GM19099 (cell line): Measurements from ENCODE around the gene MC3R.

Experiments used
- POLR2A ChIP-seq: IDR thresholded peaks from 3 replicates; pipeline ENCODE4 v1.6.1; 2011; ENCODE audit warnings: low read depth; ENCODE audit not compliant: insufficient read length; ENCODE audit errors: extremely low read depth

MC3R gene

DNA sequence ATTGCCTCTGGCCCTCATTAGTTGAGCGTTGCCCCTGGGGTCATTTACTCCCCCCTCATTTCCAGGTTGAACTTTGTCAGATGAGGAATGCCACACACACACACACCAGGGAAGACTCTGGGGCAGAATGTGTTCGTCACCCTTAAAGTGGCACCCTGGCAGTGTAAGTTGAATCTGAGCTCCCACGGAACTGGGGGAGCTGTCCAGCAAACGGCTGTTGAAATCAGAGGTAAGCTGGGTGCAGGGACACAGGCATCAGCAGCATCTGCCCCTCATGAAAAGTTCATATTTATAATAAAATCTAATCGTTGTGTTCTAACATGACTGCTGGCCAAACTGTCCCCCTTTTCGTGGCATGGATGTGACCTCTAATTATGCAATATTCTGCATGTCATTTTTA is 4.3 kb upstream of the MC3R start:
- no peak for TF ChIP-seq POLR2A

DNA sequence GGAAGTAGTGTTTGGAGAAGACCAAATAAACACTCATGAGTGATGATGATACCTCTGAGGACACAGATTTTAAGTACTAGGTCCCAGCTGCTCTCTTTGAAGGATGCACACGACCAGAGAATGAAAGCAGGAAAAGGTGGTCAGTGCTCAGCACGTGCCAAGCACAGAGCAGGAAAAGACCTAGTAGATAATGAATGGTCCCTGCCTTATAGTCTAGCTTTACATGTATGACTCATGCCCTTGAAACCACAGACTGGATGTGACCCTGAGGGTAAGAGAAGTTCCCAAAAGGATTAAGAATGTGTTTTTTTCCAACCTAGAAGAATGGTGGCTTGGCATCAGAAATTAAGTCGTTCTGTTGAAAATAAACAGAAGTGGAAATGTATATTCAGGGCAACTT is 2.8 kb upstream of the MC3R start:
- TF ChIP-seq POLR2A: no peak

DNA sequence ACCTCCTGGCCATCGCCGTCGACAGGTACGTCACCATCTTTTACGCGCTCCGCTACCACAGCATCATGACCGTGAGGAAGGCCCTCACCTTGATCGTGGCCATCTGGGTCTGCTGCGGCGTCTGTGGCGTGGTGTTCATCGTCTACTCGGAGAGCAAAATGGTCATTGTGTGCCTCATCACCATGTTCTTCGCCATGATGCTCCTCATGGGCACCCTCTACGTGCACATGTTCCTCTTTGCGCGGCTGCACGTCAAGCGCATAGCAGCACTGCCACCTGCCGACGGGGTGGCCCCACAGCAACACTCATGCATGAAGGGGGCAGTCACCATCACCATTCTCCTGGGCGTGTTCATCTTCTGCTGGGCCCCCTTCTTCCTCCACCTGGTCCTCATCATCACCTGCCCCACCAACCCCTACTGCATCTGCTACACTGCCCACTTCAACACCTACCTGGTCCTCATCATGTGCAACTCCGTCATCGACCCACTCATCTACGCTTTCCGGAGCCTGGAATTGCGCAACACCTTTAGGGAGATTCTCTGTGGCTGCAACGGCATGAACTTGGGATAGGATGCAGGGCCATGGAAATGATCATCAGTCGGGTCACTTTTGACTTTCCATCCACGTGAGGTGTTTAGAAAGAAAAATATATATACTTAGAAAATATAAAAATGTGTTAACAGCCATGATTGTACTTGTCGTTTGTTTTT is 868 bp downstream of the MC3R start:
- TF ChIP-seq POLR2A: no peak

DNA sequence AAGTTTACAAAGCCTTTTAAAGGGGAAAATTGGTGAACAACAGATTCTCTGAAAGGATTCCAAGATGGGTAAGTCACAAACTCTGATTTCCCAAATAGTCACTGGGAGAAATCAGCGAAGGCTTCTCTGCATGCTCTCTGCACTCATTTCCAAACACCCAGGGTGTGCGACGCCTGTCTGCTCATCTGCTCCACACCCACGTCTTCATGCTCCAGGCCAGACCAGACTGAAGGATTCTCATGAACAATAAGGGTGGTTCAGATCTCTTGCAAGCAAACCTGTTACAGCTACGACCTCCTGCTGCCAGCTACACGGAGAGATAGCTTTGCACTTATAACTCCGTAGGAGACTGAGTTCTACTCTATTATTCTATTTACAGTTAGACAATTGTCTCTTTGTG is 1.4 kb downstream of the MC3R start:
- TF ChIP-seq POLR2A: no peak

DNA sequence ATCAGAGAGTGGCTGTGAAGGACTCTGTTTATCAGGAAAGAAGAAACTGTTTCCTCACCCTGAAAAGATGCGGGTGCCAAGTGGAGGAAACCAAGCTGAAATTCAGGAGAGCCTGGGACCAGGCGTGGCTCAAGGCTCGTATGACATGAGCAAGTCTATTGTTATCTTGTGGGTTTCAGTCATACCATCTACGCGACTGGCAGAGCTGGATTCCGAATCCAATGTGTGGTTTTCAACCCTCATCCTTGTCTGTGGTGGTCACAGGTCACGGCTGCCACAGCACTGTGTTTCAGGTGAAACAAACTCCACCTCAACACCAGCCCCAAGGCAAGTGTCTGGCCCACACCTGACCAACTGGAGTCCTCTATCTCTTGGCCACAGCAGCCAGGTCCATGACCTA is 9.1 kb downstream of the MC3R start:
- TF ChIP-seq POLR2A: no peak

DNA sequence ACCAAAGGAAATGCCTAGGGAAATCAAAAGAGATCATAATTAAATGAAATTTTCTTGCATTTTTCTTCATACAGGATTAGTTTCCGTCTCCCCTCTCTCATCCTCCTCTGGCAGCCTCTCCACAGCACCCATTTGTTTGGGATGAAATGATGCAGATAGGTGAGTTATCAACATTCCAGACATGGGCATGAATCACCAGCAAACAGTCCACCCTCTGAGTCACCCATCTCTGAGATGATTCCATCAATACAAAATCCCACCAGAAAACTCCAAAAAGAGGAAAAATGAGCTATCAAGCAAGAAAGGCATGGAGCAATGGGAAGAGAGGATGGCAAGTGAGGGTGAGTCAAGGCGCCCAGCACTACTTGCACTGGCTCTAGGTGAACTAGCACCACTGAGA is 11.4 kb downstream of the MC3R start:
- no peak for TF ChIP-seq POLR2A

DNA sequence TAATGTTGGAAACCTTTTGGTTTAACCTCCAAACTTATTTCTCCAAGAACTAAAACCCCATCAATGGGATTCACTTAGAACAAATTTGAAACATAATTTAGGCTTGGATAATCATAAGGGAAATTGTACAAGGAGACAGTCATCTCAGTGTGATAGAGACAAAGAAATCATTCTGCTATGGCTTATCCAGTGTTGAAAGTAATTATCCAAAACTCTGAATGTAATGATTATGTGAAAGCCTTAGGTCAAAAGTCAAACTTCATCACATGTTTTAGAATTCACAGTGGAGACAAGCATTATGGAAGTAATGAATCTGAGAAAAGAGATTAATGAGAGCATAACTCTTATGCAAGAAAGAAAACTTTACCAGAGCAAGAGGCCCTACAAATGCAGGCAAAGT is 20.0 kb downstream of the MC3R start:
- no peak for TF ChIP-seq POLR2A

DNA sequence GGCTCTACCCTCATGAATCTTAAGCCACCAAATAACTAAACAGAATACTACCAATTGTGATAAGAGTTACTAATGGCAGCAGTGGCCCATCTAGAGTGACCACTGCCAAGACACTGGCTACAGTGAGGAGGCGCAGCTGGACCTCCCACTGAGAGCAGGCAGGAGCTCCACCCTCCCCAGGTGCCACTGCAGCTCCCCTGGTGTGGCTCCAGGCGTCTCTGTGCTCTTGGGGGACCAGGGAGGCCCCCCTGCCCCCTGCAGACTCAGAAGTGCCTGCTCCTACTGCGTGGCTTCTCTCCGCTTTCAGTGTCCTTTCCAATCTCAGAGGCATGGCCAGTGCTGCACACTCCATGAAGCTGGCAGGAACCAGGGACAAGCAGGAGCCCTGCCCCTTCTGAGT is 23.4 kb downstream of the MC3R start:
- no peak for TF ChIP-seq POLR2A

DNA sequence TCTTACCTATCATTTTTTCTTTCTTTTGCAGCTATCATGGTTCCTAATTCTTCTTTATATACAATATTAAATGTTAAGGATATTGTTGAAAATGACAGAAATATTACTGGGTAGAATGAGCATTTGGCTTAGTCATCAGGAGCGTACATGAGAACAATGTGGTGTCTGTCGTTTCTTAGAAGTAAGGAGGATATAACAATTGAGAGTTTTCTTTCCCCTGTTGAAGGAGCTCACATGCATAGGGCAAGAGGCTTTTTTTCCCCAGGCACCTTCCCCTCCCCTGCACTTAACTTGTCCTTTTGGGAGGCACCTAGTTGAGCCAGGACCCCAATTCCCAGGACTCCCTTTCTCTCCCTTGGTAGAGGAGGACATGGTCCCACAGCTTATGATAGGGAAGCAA is 25.0 kb downstream of the MC3R start:
- TF ChIP-seq POLR2A: no peak

DNA sequence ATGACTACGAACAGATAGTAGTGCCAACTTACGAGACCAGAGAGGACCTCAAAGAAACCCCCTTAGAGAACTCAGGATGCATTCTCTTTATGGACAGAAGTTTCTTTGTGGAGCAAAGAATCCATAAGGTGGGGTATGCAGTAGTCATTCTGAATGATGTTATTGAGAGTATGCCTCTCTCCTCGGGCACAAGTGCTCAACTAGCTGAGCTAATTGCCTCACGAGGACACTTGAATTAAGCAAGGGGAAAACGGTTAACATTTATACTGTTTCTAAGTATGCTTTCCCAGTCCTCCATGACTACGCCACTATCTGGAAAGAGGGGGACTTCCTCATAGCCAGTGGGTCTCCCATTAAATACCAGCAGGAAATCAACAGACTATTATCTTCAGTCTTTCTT is 25.6 kb downstream of the MC3R start:
- no peak for TF ChIP-seq POLR2A

DNA sequence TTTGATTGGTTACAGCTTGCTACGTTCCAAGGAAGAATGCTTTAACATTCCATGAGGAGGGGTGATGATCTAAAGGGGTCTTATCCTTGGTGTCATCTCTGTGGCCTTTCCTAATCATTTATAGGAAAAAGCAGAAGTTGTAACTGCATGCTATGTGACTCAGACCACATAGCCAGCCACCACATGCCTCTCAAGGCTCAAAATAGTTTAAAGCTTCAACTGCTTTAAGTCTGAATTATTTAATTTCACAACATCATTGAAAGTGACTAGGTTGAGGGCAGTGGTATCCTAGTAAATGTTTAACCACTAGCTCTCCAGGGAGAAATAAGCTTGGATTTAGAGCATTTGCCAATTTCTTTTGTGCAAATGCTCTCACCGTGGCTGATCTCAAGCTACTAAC is 29.7 kb downstream of the MC3R start:
- no peak for TF ChIP-seq POLR2A

DNA sequence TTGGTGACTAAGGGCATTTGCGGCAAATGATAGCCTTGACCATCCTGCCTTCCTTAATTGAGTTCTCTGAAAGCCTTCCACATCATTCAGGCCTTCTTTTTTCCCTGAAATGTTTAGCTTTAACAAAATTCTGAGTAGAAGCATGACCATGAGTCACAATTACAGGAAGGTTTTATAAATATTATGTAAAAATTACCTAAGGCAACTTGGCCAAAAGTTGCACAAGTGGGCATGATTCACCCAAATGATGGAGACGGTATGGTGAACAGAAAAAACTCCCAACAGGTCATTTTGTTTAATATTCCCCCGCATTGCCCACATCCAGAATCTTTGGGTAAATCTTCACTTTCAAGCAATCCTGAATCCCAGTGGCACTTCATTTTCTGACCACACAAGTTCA is 37.0 kb downstream of the MC3R start:
- no peak for TF ChIP-seq POLR2A

DNA sequence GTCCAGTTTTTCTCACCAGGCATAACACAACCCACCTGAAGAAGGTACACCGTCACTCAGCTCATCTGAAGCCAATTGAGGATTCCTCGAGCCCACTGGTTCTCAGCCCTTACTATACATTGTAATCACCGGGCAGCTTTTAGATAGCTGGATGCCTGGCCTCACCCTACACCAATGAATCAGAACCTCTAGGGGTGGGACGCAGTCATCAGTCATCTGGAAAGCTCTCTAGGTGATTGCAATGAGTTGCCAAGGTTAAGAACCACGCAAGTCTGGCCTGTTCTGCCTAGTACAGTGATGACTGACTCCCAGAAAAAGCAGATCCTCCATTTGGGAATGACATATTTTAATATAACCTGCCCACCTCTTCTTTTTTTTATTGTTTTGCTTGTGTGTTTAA is 41.1 kb downstream of the MC3R start:
- TF ChIP-seq POLR2A: no peak

DNA sequence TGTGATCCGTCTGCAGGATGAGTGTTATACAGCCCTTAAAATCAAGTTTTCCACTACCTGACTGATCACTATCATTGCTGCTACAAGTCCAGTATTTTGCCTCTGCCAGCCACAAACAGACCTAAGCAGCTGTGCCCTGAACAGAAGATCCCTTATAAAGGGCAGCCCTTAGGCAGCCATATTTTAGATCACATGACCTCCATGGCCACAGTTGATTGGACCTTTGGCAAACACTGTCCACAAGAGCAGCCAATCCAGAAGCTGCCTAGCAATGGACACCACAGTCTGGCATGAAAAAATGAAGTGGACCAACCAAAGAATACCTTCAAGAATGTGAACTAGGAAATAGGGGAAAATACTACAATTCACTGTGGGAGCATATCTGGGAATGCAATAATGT is 50.8 kb downstream of the MC3R start:
- no peak for TF ChIP-seq POLR2A
